Caco-2 (cell line): Measurements from ENCODE around the gene CDC73. TPM values are rescaled to one million over a fixed set of nuclear protein-coding genes. Genes with fewer than 3 reads are reported as not detected.

Source experiments
- BruUV-seq: library from RNA; stranded (reverse); fragments of 400-500 nt; replicated peaks from 2 replicates; lab custom pipeline; 2021; lab: Mats Ljungman, UMichigan
- CTCF ChIA-PET: fragments of 300-600 bp; sonication (Branson Sonifier 250); formaldehyde crosslinking; loops from one replicate; lab custom pipeline; 2022; ENCODE audit warnings: antibody characterized with exemption; lab: Charles Lee
- POLR2A ChIA-PET: fragments of 300-600 bp; sonication (Branson Sonifier 250); formaldehyde crosslinking; loops from one replicate; lab custom pipeline; 2022; ENCODE audit warnings: antibody characterized with exemption; lab: Charles Lee
- DNase-seq, 2 experiments: peaks; one replicate each; pipeline versions ENCODE4 v3.0.0 to v3.0.0-alpha.2; 2020 to 2022
- H3K27me3 ChIP-seq: replicated peaks from 2 replicates; pipeline ENCODE4 v1.6.0; 2011; ENCODE audit warnings: low read length; ENCODE audit not compliant: control insufficient read depth, insufficient read depth
- H3K36me3 ChIP-seq: 2 replicates; pipeline ENCODE4 v1.5.1; 2011; ENCODE audit warnings: low read length; ENCODE audit not compliant: control insufficient read depth, insufficient read depth
- H3K4me1 ChIP-seq: fragments of 250-450 bp; sonication (Bioruptor Pico); 2 replicates; pipeline ENCODE4 v1.5.1; 2020; ENCODE audit warnings: mild to moderate bottlenecking
- H3K4me3 ChIP-seq: 2 replicates; pipeline ENCODE4 v1.5.1; 2011; ENCODE audit warnings: low read depth, mild to moderate bottlenecking, control low read depth, low read length
- H3K9me3 ChIP-seq: fragments of 250-450 bp; sonication (Bioruptor Pico); 2 replicates; pipeline ENCODE4 v1.5.1; 2020; ENCODE audit warnings: mild to moderate bottlenecking, moderate library complexity
- H3K27ac Mint-ChIP-seq: one replicate; pipeline ENCODE4 v1.8.0; 2022; ENCODE audit warnings: mixed read lengths; ENCODE audit not compliant: unreplicated experiment
- H3K27me3 Mint-ChIP-seq: one replicate; pipeline ENCODE4 v1.8.0; 2022; ENCODE audit warnings: mixed read lengths; ENCODE audit not compliant: insufficient read depth, unreplicated experiment
- H3K36me3 Mint-ChIP-seq: one replicate; pipeline ENCODE4 v1.8.0; 2022; ENCODE audit warnings: mild to moderate bottlenecking, mixed read lengths; ENCODE audit not compliant: insufficient read depth, unreplicated experiment
- H3K4me1 Mint-ChIP-seq: one replicate; pipeline ENCODE4 v1.8.0; 2022; ENCODE audit warnings: low read depth, mixed read lengths; ENCODE audit not compliant: unreplicated experiment
- H3K4me3 Mint-ChIP-seq: one replicate; pipeline ENCODE4 v1.8.0; 2022; ENCODE audit warnings: mild to moderate bottlenecking, moderate library complexity, mixed read lengths; ENCODE audit not compliant: unreplicated experiment
- H3K9me3 Mint-ChIP-seq: one replicate; pipeline ENCODE4 v1.8.0; 2022; ENCODE audit warnings: mixed read lengths; ENCODE audit not compliant: unreplicated experiment
- intact Hi-C: fragments of 100-400 bp; cut with micrococcal nuclease; formaldehyde crosslinking; loops from one replicate; pipeline ENCODE4 v1.10.0; 2022; ENCODE audit not compliant: unreplicated experiment
- total RNA-seq: library from RNA; stranded (reverse); gene quantifications from 2 replicates; pipeline ENCODE4 v1.2.3, GENCODE V29; 2022
- TF ChIP-seq, protein P1 (sequence below), 2 experiments: fragments of 200-600 bp in 1 of 2; IDR thresholded peaks; 1 replicate in 1 of 2; 2 replicates in 1 of 2; pipeline versions ENCODE4 v1.5.1 to v1.8.0; 2011 to 2022; ENCODE audit warnings: antibody characterized with exemption in 1 of 2, control low read depth in 1 of 2, inconsistent platforms in 1 of 2, low read depth in 1 of 2, low read length in 1 of 2, mild to moderate bottlenecking in 1 of 2, moderate library complexity in 1 of 2; ENCODE audit not compliant: insufficient read depth in 1 of 2, severe bottlenecking in 1 of 2, unreplicated experiment in 1 of 2

The CDC73 gene
- total RNA-seq, 1 experiment from 2014 or later, result 48.9 TPM

DNA sequence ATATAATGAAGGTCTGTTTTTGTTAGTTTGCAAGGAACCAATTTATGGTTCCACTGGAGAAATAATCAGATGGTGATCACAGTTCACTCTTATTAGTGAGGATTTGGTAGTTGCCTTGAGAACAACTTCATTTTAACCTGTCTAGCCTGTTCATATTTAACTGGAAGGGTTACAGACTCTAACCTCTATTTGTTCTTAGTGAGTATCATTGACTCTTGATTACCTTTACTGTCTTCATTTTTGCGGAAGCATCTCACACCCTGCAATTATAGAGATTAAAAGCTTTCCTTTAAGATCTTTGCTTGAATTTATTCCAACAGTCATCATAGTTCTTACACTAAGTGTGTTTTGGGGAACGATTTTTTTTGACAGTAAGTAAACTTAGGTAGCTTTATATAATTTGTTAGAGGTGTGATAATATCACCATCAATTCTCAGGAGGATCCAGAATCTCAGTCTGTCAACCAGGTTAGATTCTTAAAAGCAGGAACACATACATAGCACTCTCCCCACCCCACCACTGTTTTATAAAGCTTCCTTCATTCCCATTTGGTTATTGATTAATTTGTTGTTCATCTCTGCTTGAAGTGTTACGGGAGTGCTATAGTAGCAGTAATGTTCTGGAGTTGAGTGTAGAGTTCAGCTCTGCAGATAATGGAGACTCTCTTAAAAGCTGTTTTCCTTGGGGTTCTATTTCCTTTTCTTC, 34.4 kb downstream of the CDC73 start:
- Mint-ChIP-seq H3K9me3 (no peaks in the 10 kb centered on the region), H3K27ac (no peak overlapping the region), H3K4me3 (no peak overlapping the region), H3K36me3 (peaks cover 17% of the 10 kb centered on the region), H3K27me3 (no peaks in the 10 kb centered on the region), H3K4me1 (peaks cover 6% of the 10 kb centered on the region)
- ChIA-PET CTCF (no interaction called here), POLR2A (no interaction called here)
- no TSS peak for BruUV-seq
- no peak overlapping the region for H3K4me3 ChIP-seq
- H3K27me3 ChIP-seq, result no peaks in the 10 kb centered on the region
- intact Hi-C loops, result no loop called here
- no peak for DNase-seq
- H3K9me3 ChIP-seq, result no peaks in the 10 kb centered on the region
- H3K36me3 ChIP-seq, result no peaks in the 10 kb centered on the region
- TF ChIP-seq, protein P1, sequence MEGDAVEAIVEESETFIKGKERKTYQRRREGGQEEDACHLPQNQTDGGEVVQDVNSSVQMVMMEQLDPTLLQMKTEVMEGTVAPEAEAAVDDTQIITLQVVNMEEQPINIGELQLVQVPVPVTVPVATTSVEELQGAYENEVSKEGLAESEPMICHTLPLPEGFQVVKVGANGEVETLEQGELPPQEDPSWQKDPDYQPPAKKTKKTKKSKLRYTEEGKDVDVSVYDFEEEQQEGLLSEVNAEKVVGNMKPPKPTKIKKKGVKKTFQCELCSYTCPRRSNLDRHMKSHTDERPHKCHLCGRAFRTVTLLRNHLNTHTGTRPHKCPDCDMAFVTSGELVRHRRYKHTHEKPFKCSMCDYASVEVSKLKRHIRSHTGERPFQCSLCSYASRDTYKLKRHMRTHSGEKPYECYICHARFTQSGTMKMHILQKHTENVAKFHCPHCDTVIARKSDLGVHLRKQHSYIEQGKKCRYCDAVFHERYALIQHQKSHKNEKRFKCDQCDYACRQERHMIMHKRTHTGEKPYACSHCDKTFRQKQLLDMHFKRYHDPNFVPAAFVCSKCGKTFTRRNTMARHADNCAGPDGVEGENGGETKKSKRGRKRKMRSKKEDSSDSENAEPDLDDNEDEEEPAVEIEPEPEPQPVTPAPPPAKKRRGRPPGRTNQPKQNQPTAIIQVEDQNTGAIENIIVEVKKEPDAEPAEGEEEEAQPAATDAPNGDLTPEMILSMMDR (IDR thresholded peaks at IDR 0.05; ENCODE audit: insufficient read depth in 1 of 2, low read depth in 1 of 2, low read length in 1 of 2, severe bottlenecking in 1 of 2, unreplicated experiment in 1 of 2), result no peak
- H3K4me1 ChIP-seq, result peaks cover 7% of the 10 kb centered on the region; the same call in 1 of the 2 replicates

DNA sequence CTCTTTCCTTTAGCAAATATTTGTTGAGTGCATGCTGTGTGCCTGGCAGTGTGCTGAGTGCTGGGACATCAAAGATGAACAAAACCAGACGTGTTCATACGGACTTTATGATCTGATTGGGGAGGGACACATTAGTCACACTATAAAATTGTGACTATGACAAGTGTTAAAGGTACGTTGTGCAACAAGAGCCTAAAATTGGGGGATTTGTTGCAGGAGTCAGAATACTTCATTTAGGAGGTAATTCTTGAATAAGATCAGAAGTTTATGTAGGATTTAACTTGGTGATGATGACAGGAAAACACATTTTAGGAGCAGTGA, 35.0 kb downstream of the CDC73 start:
- intact Hi-C loops, result no loop called here
- DNase-seq, result no peak
- Histone ChIP-seq H3K36me3 (no peaks in the 10 kb centered on the region), H3K4me3 (no peak overlapping the region), H3K9me3 (no peaks in the 10 kb centered on the region), H3K27me3 (no peaks in the 10 kb centered on the region), H3K4me1 (peaks cover 7% of the 10 kb centered on the region; the same call in 1 of the 2 replicates)
- H3K4me1 Mint-ChIP-seq, result peaks cover 6% of the 10 kb centered on the region
- no peak overlapping the region for H3K4me3 Mint-ChIP-seq
- no peaks in the 10 kb centered on the region for H3K9me3 Mint-ChIP-seq
- BruUV-seq, result no TSS peak
- peaks cover 13% of the 10 kb centered on the region for H3K36me3 Mint-ChIP-seq
- H3K27me3 Mint-ChIP-seq, result no peaks in the 10 kb centered on the region
- POLR2A ChIA-PET, result no interaction called here
- CTCF ChIA-PET, result no interaction called here
- H3K27ac Mint-ChIP-seq, result no peak overlapping the region
- TF ChIP-seq, protein P1 (IDR thresholded peaks at IDR 0.05; ENCODE audit: insufficient read depth in 1 of 2, low read depth in 1 of 2, low read length in 1 of 2, severe bottlenecking in 1 of 2, unreplicated experiment in 1 of 2), result no peak

DNA sequence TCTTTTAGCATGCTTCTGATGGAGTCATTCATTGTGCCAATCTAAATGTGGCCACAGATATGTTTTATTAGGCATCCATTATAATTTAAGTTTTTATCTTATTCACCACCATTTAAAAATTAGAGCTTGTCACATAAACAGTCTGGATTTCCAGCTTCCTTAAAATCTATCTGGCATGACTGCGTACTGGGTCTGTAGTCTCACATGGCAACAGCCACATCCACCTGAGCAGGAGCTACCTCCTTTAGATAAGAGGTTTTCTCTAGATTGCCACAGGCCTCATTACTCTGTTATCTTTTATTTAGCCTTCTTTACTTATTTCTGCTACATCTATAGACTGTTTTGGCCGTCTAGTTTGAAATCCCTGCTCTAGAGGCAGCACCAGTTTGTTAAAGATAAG, 35.5 kb downstream of the CDC73 start:
- Histone ChIP-seq H3K9me3 (no peaks in the 10 kb centered on the region), H3K27me3 (no peaks in the 10 kb centered on the region), H3K4me1 (peaks cover 7% of the 10 kb centered on the region; the same call in 1 of the 2 replicates), H3K4me3 (no peak overlapping the region), H3K36me3 (no peaks in the 10 kb centered on the region)
- Mint-ChIP-seq H3K4me1 (peaks cover 6% of the 10 kb centered on the region), H3K36me3 (peaks cover 11% of the 10 kb centered on the region), H3K4me3 (no peak overlapping the region), H3K27ac (no peak overlapping the region), H3K27me3 (no peaks in the 10 kb centered on the region), H3K9me3 (no peaks in the 10 kb centered on the region)
- intact Hi-C loops, result no loop called here
- ChIA-PET POLR2A (no interaction called here), CTCF (no interaction called here)
- TF ChIP-seq, protein P1 (IDR thresholded peaks at IDR 0.05; ENCODE audit: insufficient read depth in 1 of 2, low read depth in 1 of 2, low read length in 1 of 2, severe bottlenecking in 1 of 2, unreplicated experiment in 1 of 2), result no peak
- BruUV-seq, result no TSS peak
- DNase-seq, result no peak
